Spleen (tissue), 11 donors: ENCODE measurements around the gene TBX5. TPM values are rescaled to one million over a fixed set of nuclear protein-coding genes. Genes with fewer than 3 reads are reported as not detected.
A peak's percentile ranks its signal among the peaks of the same experiment; 100 is the strongest.

Experiments
- DNase-seq: peaks from one replicate; pipeline ENCODE4 v3.0.0-alpha.2; 2020
- H3K27ac ChIP-seq, 8 donors: fragments of 200-600 bp; sonication (generic) in 7 of 8; 1 replicate in 4 of 8; 2 replicates in 4 of 8; pipeline versions ENCODE4 v1.5.0 to v1.8.0; 2016 to 2021; ENCODE audit warnings: inconsistent platforms in 4 of 8, mild to moderate bottlenecking in 4 of 8, moderate library complexity in 1 of 8
- H3K27me3 ChIP-seq, 7 donors: fragments of 200-600 bp; sonication (generic) in 6 of 7; replicated peaks in 1 of 7; 1 replicate in 4 of 7; 2 replicates in 3 of 7; pipeline versions ENCODE4 v1.5.0 to v1.8.0; 2016 to 2021; ENCODE audit warnings: inconsistent platforms in 3 of 7, mild to moderate bottlenecking in 1 of 7
- H3K36me3 ChIP-seq, 6 donors: fragments of 200-600 bp; sonication (generic) in 5 of 6; 1 replicate in 4 of 6; 2 replicates in 2 of 6; pipeline versions ENCODE4 v1.5.0 to v1.8.0; 2016 to 2021; ENCODE audit warnings: inconsistent platforms in 2 of 6
- H3K4me1 ChIP-seq, 6 donors: fragments of 200-600 bp; sonication (generic) in 5 of 6; 1 replicate in 3 of 6; 2 replicates in 3 of 6; pipeline versions ENCODE4 v1.5.0 to v1.8.0; 2016 to 2021; ENCODE audit warnings: inconsistent platforms in 3 of 6
- H3K4me3 ChIP-seq, 8 donors: fragments of 200-600 bp; sonication (generic) in 7 of 8; 1 replicate in 4 of 8; 2 replicates in 4 of 8; pipeline versions ENCODE4 v1.5.0 to v1.8.0; 2016 to 2021; ENCODE audit warnings: inconsistent platforms in 4 of 8, mild to moderate bottlenecking in 4 of 8, moderate library complexity in 2 of 8
- H3K9me3 ChIP-seq, 8 donors: fragments of 200-600 bp; sonication (generic) in 7 of 8; 1 replicate in 4 of 8; 2 replicates in 4 of 8; pipeline versions ENCODE4 v1.5.0 to v1.8.0; 2016 to 2021; ENCODE audit warnings: inconsistent platforms in 4 of 8
- CTCF ChIP-seq, 11 experiments: fragments of 200-600 bp in 7 of 11; fragments of 450-650 bp in 4 of 11; sonication (generic) in 4 of 11; IDR thresholded peaks in 8 of 11; conservative IDR thresholded peaks in 3 of 11; 1 replicate in 7 of 11; 2 replicates in 4 of 11; pipeline versions ENCODE4 v1.4.0 to v1.8.0; 2016 to 2021; ENCODE audit warnings: antibody characterized with exemption in 11 of 11, inconsistent platforms in 4 of 11, mild to moderate bottlenecking in 1 of 11
- POLR2A ChIP-seq, 3 donors: fragments of 450-650 bp; IDR thresholded peaks; one replicate each; pipeline ENCODE4 v1.5.1; 2017; ENCODE audit warnings: antibody characterized with exemption in 3 of 3, mild to moderate bottlenecking in 1 of 3
- POLR2AphosphoS5 ChIP-seq, 3 donors: sonication (generic); formaldehyde crosslinking; IDR thresholded peaks; one replicate each; pipeline ENCODE4 v1.5.1; 2017; ENCODE audit warnings: antibody characterized with exemption in 3 of 3
- WGBS, 5 donors: extraction: QIAGEN DNeasy Blood & Tissue Kit in 3 of 5; methylation state at CpG; one replicate each; pipeline versions ENCODE4 v1.1.5 to v1.1.7; 2013 to 2018; 5-methylcytosine and 5-hydroxymethylcytosine counted together
- intact Hi-C: fragments of 100-400 bp; cut with DNase I; formaldehyde crosslinking; loops from one replicate; pipeline ENCODE4 v1.15.0; 2023; ENCODE audit warnings: low total_unique reads
- polyA plus RNA-seq, 3 donors: library from polyadenylated mRNA; stranded (reverse); fragments of 200-250 nt; gene quantifications; one replicate each; pipeline ENCODE4 v1.2.1, GENCODE V29; 2013
- total RNA-seq, 7 donors: library from RNA; depleted of rRNA in 3 of 7; stranded (reverse); fragments of >200 nt in 3 of 7; fragmentation: NEBNext Ultra II Directional in 4 of 7; extraction: Animal tissue kit (Norgen Biotek cat#: 25700) in 4 of 7; gene quantifications; one replicate each; pipeline versions ENCODE4 v1.1.0 to v1.2.1, GENCODE V29; 2016 to 2021
- donor health status: healthy with polysubstance abuse.
- donor health status: DM: no; HTN: no; CAD: no; lungs with moderate emphysema.
- donor health status: DM: no; HTN: no; CAD: no.
- donor health status: Bipolar disorder and iron deficiency.
- donor health status: healthy.
- donor health status: DM: no; HTN: no; CAD: no.
- donor health status: DM: yes; HTN: yes; CAD: no.

Gene TBX5
- total and polyA plus RNA-seq, 10 donors = not detected

- intact Hi-C loops = no loop called here
- Histone ChIP-seq H3K9me3 (no peaks in the 10 kb centered on the region), H3K27me3 (peaks cover 0 to 100% (median 98%) of the 10 kb centered on the region in 7 donors), H3K4me3 (peak overlapping the region; percentile 27 to 64 (median 38)), H3K4me1 (peaks cover 0 to 29% (median 13%) of the 10 kb centered on the region in 6 donors), H3K27ac (no peak overlapping the region), H3K36me3 (no peaks in the 10 kb centered on the region)
- no peak for DNase-seq
- 3 to 7% (median 3%) methylated on average over 42 to 71 of the region's 71 CpGs for WGBS, 5 donors
- TF ChIP-seq POLR2A (IDR thresholded peaks at IDR 0.05) (no peak), CTCF (IDR thresholded peaks at IDR 0.05 in 8 of 11, conservative IDR thresholded peaks at IDR 0.05 in 3 of 11) (no peak), POLR2AphosphoS5 (IDR thresholded peaks at IDR 0.05) (no peak)
Measured at GRCh38 chr12:114408886-114409851, 3.2 kb upstream of the TBX5 start.

GRCh38 chr12:114408471-114408885 lies 2.5 kb upstream of the TBX5 start:
- H3K4me1 ChIP-seq = peaks cover 0 to 29% (median 13%) of the 10 kb centered on the region in 6 donors
- no peak for TF ChIP-seq POLR2A (IDR thresholded peaks at IDR 0.05)
- no peak for TF ChIP-seq POLR2AphosphoS5 (IDR thresholded peaks at IDR 0.05)
- TF ChIP-seq CTCF (IDR thresholded peaks at IDR 0.05 in 8 of 11, conservative IDR thresholded peaks at IDR 0.05 in 3 of 11) = no peak
- peaks cover 0 to 100% (median 100%) of the 10 kb centered on the region in 7 donors for H3K27me3 ChIP-seq
- WGBS, 5 donors = 7 to 10% (median 10%) methylated on average over 21 of the region's 21 CpGs
- H3K4me3 ChIP-seq = peak overlapping the region in 4 of 8 donors; percentile 39 to 64 (median 43)
- DNase-seq = no peak
- H3K27ac ChIP-seq = no peak overlapping the region
- intact Hi-C loops = no loop called here
- H3K9me3 ChIP-seq = no peaks in the 10 kb centered on the region
- no peaks in the 10 kb centered on the region for H3K36me3 ChIP-seq

- TF ChIP-seq CTCF (IDR thresholded peaks at IDR 0.05 in 8 of 11, conservative IDR thresholded peaks at IDR 0.05 in 3 of 11) (no peak), POLR2AphosphoS5 (IDR thresholded peaks at IDR 0.05) (no peak), POLR2A (IDR thresholded peaks at IDR 0.05) (no peak)
- peaks cover 0 to 100% (median 100%) of the 10 kb centered on the region in 7 donors for H3K27me3 ChIP-seq
Measured at GRCh38 chr12:114407842-114408411, 2.0 kb upstream of the TBX5 start.

More at GRCh38 chr12:114407842-114408411, 2.0 kb upstream of the TBX5 start:
- WGBS, 5 donors = 8 to 17% (median 8%) methylated on average over 31 of the region's 31 CpGs
- Histone ChIP-seq H3K4me3 (no peak overlapping the region), H3K9me3 (no peaks in the 10 kb centered on the region), H3K4me1 (peaks cover 0 to 29% (median 13%) of the 10 kb centered on the region in 6 donors), H3K27ac (no peak overlapping the region), H3K36me3 (no peaks in the 10 kb centered on the region)
- no peak for DNase-seq
- intact Hi-C loops = no loop called here
